Measurements from ENCODE around the gene ASB11. TPM values are rescaled to one million over a fixed set of nuclear protein-coding genes. Genes with fewer than 3 reads are reported as not detected.

ASB11 gene
- total and polyA plus RNA-seq, 10 of the 15 experiments (the other 5 are each of a cell fraction or from before 2014, with no cell fraction given) = not detected

- no peak for FAIRE-seq
- no peaks in the 10 kb centered on the region for H3K27me3 ChIP-seq (replicated peaks in 1 of 2; ENCODE audit: control insufficient read depth in 2 of 2, insufficient read depth in 2 of 2, low read length in 1 of 2)
- POLR2A ChIA-PET = no interaction called here
- intact Hi-C loops (cut with micrococcal nuclease; ENCODE audit: unreplicated experiment) (no loop called here), in situ Hi-C loops (cut with MboI) (no loop called here)
- no peaks in the 10 kb centered on the region for H3K36me3 ChIP-seq (ENCODE audit: control insufficient read depth in 2 of 2, insufficient read depth in 2 of 2, low read length in 1 of 2)
- H2AFZ ChIP-seq (ENCODE audit: control insufficient read depth, low read depth, low read length) = no peak overlapping the region
- H4K20me1 ChIP-seq (ENCODE audit: control insufficient read depth, insufficient read depth) = no peaks in the 10 kb centered on the region
- RAD21 ChIA-PET (ENCODE audit: unreplicated experiment) = interaction anchor here (1.9 kb wide), 1 partner anchor 169 kb away, joined by 7 read pairs; no protein-coding TSS in a partner anchor
- DNase-seq (ENCODE audit: low read depth, low spot score) = no peak
- SMC1A ChIA-PET (ENCODE audit: uncharacterized antibody, unreplicated experiment) = no interaction called here
- no peak overlapping the region for H3K9ac ChIP-seq (ENCODE audit: control insufficient read depth, insufficient read depth, low read length)
- TF ChIP-seq, protein P1, sequence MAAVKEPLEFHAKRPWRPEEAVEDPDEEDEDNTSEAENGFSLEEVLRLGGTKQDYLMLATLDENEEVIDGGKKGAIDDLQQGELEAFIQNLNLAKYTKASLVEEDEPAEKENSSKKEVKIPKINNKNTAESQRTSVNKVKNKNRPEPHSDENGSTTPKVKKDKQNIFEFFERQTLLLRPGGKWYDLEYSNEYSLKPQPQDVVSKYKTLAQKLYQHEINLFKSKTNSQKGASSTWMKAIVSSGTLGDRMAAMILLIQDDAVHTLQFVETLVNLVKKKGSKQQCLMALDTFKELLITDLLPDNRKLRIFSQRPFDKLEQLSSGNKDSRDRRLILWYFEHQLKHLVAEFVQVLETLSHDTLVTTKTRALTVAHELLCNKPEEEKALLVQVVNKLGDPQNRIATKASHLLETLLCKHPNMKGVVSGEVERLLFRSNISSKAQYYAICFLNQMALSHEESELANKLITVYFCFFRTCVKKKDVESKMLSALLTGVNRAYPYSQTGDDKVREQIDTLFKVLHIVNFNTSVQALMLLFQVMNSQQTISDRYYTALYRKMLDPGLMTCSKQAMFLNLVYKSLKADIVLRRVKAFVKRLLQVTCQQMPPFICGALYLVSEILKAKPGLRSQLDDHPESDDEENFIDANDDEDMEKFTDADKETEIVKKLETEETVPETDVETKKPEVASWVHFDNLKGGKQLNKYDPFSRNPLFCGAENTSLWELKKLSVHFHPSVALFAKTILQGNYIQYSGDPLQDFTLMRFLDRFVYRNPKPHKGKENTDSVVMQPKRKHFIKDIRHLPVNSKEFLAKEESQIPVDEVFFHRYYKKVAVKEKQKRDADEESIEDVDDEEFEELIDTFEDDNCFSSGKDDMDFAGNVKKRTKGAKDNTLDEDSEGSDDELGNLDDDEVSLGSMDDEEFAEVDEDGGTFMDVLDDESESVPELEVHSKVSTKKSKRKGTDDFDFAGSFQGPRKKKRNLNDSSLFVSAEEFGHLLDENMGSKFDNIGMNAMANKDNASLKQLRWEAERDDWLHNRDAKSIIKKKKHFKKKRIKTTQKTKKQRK (IDR thresholded peaks at IDR 0.05; ENCODE audit: low read depth, low read length) = no peak
- TF ChIP-seq ZNF622 (IDR thresholded peaks at IDR 0.05) (no peak), USF1 (IDR thresholded peaks at IDR 0.05; ENCODE audit: borderline replicate concordance, extremely low read length, insufficient read depth, low read depth, low read length) (no peak), TCF3 (IDR thresholded peaks at IDR 0.05; ENCODE audit: borderline replicate concordance, insufficient read depth, low read depth, low read length) (no peak), SMC3 (IDR thresholded peaks at IDR 0.05; ENCODE audit: borderline replicate concordance, low read length) (no peak)
- TF ChIP-seq, protein P2, sequence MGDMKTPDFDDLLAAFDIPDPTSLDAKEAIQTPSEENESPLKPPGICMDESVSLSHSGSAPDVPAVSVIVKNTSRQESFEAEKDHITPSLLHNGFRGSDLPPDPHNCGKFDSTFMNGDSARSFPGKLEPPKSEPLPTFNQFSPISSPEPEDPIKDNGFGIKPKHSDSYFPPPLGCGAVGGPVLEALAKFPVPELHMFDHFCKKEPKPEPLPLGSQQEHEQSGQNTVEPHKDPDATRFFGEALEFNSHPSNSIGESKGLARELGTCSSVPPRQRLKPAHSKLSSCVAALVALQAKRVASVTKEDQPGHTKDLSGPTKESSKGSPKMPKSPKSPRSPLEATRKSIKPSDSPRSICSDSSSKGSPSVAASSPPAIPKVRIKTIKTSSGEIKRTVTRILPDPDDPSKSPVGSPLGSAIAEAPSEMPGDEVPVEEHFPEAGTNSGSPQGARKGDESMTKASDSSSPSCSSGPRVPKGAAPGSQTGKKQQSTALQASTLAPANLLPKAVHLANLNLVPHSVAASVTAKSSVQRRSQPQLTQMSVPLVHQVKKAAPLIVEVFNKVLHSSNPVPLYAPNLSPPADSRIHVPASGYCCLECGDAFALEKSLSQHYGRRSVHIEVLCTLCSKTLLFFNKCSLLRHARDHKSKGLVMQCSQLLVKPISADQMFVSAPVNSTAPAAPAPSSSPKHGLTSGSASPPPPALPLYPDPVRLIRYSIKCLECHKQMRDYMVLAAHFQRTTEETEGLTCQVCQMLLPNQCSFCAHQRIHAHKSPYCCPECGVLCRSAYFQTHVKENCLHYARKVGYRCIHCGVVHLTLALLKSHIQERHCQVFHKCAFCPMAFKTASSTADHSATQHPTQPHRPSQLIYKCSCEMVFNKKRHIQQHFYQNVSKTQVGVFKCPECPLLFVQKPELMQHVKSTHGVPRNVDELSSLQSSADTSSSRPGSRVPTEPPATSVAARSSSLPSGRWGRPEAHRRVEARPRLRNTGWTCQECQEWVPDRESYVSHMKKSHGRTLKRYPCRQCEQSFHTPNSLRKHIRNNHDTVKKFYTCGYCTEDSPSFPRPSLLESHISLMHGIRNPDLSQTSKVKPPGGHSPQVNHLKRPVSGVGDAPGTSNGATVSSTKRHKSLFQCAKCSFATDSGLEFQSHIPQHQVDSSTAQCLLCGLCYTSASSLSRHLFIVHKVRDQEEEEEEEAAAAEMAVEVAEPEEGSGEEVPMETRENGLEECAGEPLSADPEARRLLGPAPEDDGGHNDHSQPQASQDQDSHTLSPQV (IDR thresholded peaks at IDR 0.05) = no peak
- no peak for ATAC-seq
- no peak overlapping the region for H3K4me2 ChIP-seq (ENCODE audit: control insufficient read depth, insufficient read depth)
- 68% methylated on average over 3 of the region's 3 CpGs for WGBS (ENCODE audit: insufficient coverage, insufficient replicate concordance, low lambda C conversion rate, missing lambda C conversion rate)
- H3K4me3 ChIP-seq = no peak overlapping the region
- no peaks in the 10 kb centered on the region for H3K4me1 ChIP-seq (ENCODE audit: control insufficient read depth, insufficient read depth, low read length)
- no peaks in the 10 kb centered on the region for H3K9me3 ChIP-seq (replicated peaks; ENCODE audit: control insufficient read depth, insufficient read depth, low read length)
- H3K79me2 ChIP-seq (ENCODE audit: control insufficient read depth, insufficient read depth, low read length) = no peaks in the 10 kb centered on the region
- BruUV-seq (replicated peaks) = no TSS peak
- CTCF ChIA-PET = interaction anchor here (0.9 to 3.8 kb wide), 6 partner anchors 8 to 169 kb away, joined by 3 to 23 read pairs (median 7); no protein-coding TSS in a partner anchor
- no peak overlapping the region for H3K27ac ChIP-seq (ENCODE audit: control insufficient read depth, insufficient read depth)
These were observed 16.7 kb downstream of the ASB11 start for GRCh38 chrX:15298780-15299179.

All from GM12878 (cell line).